GM18909 (cell line): ENCODE results near the gene TSSC4.

Experiments
- ATAC-seq: cut with Tn5 transposase; IDR thresholded peaks from one replicate; pipeline ENCODE4 v1.9.1; 2021; ENCODE audit warnings: mild to moderate bottlenecking; ENCODE audit not compliant: unreplicated experiment, poor library complexity

The TSSC4 gene

GRCh38 chr11:2431395-2431794 lies 30.8 kb downstream of the TSSC4 start:
- no peak for ATAC-seq

GRCh38 chr11:2432171-2432621 lies 31.6 kb downstream of the TSSC4 start:
- ATAC-seq = no peak

GRCh38 chr11:2432628-2433071 lies 32.1 kb downstream of the TSSC4 start:
- ATAC-seq = no peak

- ATAC-seq = no peak
Observed at GRCh38 chr11:2433106-2433925, 32.8 kb downstream of the TSSC4 start.

GRCh38 chr11:2434008-2434407 lies 33.5 kb downstream of the TSSC4 start:
- no peak for ATAC-seq

GRCh38 chr11:2434506-2435255 lies 34.1 kb downstream of the TSSC4 start:
- ATAC-seq = no peak

GRCh38 chr11:2435288-2436012 lies 34.9 kb downstream of the TSSC4 start:
- ATAC-seq = no peak

GRCh38 chr11:2436013-2436520 lies 35.5 kb downstream of the TSSC4 start:
- no peak for ATAC-seq

GRCh38 chr11:2436521-2437031 lies 36.0 kb downstream of the TSSC4 start:
- no peak for ATAC-seq

- ATAC-seq = no peak
Observed at GRCh38 chr11:2437516-2437915, 37.0 kb downstream of the TSSC4 start.

GRCh38 chr11:2439820-2440219 lies 39.3 kb downstream of the TSSC4 start:
- ATAC-seq = no peak

GRCh38 chr11:2440646-2441045 lies 40.1 kb downstream of the TSSC4 start:
- ATAC-seq = no peak

- ATAC-seq = no peak
Observed at GRCh38 chr11:2441171-2441570, 40.6 kb downstream of the TSSC4 start.

- no peak for ATAC-seq
Observed at GRCh38 chr11:2442589-2442988, 42.0 kb downstream of the TSSC4 start.

- ATAC-seq = no peak
Observed at GRCh38 chr11:2443406-2443805, 42.9 kb downstream of the TSSC4 start.

- ATAC-seq = no peak
Observed at GRCh38 chr11:2443881-2444820, 43.6 kb downstream of the TSSC4 start, which contains the start of gene TRPM5. Gene TRPM5, minus strand, starts transcription at chr11:2444514. Its CDS starts 21,478 bp downstream, at chr11:2423036.

GRCh38 chr11:2444821-2445745 lies 44.5 kb downstream of the TSSC4 start, which contains the start of gene KCNQ1:
Gene KCNQ1, plus strand, starts transcription at chr11:2445008. Its CDS starts 91 bp downstream, at chr11:2445099.
- no peak for ATAC-seq
